PC-3 (cell line): Measurements from ENCODE around the gene DPH6. TPM values are rescaled to one million over a fixed set of nuclear protein-coding genes. Genes with fewer than 3 reads are reported as not detected.

Experiments used
- ATAC-seq: fragments of 200-7000 bp; cut with Tn5 transposase; 2 replicates; pipeline ENCODE4 v1.9.1; 2020; ENCODE audit warnings: mild to moderate bottlenecking, moderate library complexity
- BruUV-seq: library from RNA; stranded (reverse); fragments of 400-500 nt; replicated peaks from 2 replicates; lab custom pipeline; 2021; lab: Mats Ljungman, UMichigan
- CTCF ChIA-PET: fragments of 300-600 bp; sonication (Branson Sonifier 250); formaldehyde crosslinking; loops from one replicate; lab custom pipeline; 2022; ENCODE audit warnings: antibody characterized with exemption; lab: Charles Lee
- POLR2A ChIA-PET: fragments of 300-600 bp; sonication (Branson Sonifier 250); formaldehyde crosslinking; loops from one replicate; lab custom pipeline; 2022; ENCODE audit warnings: antibody characterized with exemption; ENCODE audit not compliant: unreplicated experiment; lab: Charles Lee
- DNase-seq: peaks from one replicate; pipeline ENCODE4 v3.0.0-alpha.2; 2015
- H2AFZ ChIP-seq: fragments of 300-600 bp; sonication (generic); 2 replicates; pipeline ENCODE4 v1.6.0; 2016; ENCODE audit warnings: antibody characterized with exemption, low read length
- H3F3A ChIP-seq: fragments of 300-600 bp; sonication (generic); one replicate; pipeline ENCODE4 v1.6.0; 2017; ENCODE audit warnings: antibody characterized with exemption, low read length, control low read depth, mild to moderate bottlenecking; ENCODE audit not compliant: unreplicated experiment
- H3K27ac ChIP-seq: fragments of 300-600 bp; sonication (generic); 2 replicates; pipeline ENCODE4 v1.5.1; 2016; ENCODE audit warnings: mild to moderate bottlenecking, low read length
- H3K27me3 ChIP-seq: fragments of 300-600 bp; sonication (generic); 2 replicates; pipeline ENCODE4 v1.6.1; 2016; ENCODE audit warnings: low read length, mixed read lengths
- H3K36me3 ChIP-seq: fragments of 300-600 bp; sonication (generic); 2 replicates; pipeline ENCODE4 v1.6.1; 2016; ENCODE audit warnings: low read depth, mixed run types, low read length, mixed read lengths
- H3K4me1 ChIP-seq: fragments of 300-600 bp; sonication (generic); 2 replicates; pipeline ENCODE4 v1.5.1; 2016; ENCODE audit warnings: low read length; ENCODE audit not compliant: insufficient read depth
- H3K4me2 ChIP-seq: fragments of 300-600 bp; sonication (generic); 2 replicates; pipeline ENCODE4 v1.6.0; 2016; ENCODE audit warnings: low read length
- H3K4me3 ChIP-seq: fragments of 300-600 bp; sonication (generic); 2 replicates; pipeline ENCODE4 v1.5.1; 2016; ENCODE audit warnings: mild to moderate bottlenecking, low read length, mixed read lengths
- H3K79me2 ChIP-seq: fragments of 300-600 bp; sonication (generic); 2 replicates; pipeline ENCODE4 v1.6.1; 2017; ENCODE audit warnings: low read length, mixed read lengths
- H3K9ac ChIP-seq: fragments of 300-600 bp; sonication (generic); 2 replicates; pipeline ENCODE4 v1.6.0; 2016; ENCODE audit warnings: mild to moderate bottlenecking, low read length
- H3K9me2 ChIP-seq: fragments of 300-600 bp; sonication (generic); replicated peaks from 2 replicates; pipeline ENCODE4 v1.6.1; 2016; ENCODE audit warnings: mixed run types, low read length, mixed read lengths
- H3K9me3 ChIP-seq: fragments of 300-600 bp; sonication (generic); 2 replicates; pipeline ENCODE4 v1.6.1; 2016; ENCODE audit warnings: low read length, mixed read lengths
- H4K20me1 ChIP-seq: fragments of 300-600 bp; sonication (generic); 2 replicates; pipeline ENCODE4 v1.6.1; 2016; ENCODE audit warnings: low read length, mixed read lengths
- CTCF ChIP-seq: fragments of 300-600 bp; sonication (generic); conservative IDR thresholded peaks from 2 replicates; pipeline ENCODE4 v1.5.1; 2017; ENCODE audit warnings: antibody characterized with exemption, low read depth, mild to moderate bottlenecking, low read length
- EZH2 ChIP-seq: fragments of 300-600 bp; sonication (generic); IDR thresholded peaks from one replicate; pipeline ENCODE4 v1.6.1; 2017; ENCODE audit warnings: antibody characterized with exemption, mild to moderate bottlenecking, low read length; ENCODE audit not compliant: unreplicated experiment
- EZH2phosphoT487 ChIP-seq: fragments of 300-600 bp; sonication (generic); IDR thresholded peaks from 2 replicates; pipeline ENCODE4 v1.6.1; 2018; ENCODE audit warnings: mild to moderate bottlenecking, antibody characterized with exemption, low read length, borderline replicate concordance
- intact Hi-C: fragments of 100-400 bp; cut with micrococcal nuclease; formaldehyde crosslinking; loops from 2 replicates; pipeline ENCODE4 v1.9.0; 2023
- total RNA-seq: library from RNA; depleted of rRNA; stranded (reverse); fragments of >200 nt; gene quantifications from 2 replicates; pipeline ENCODE4 v1.2.3, GENCODE V29; 2014

Gene DPH6
- total RNA-seq, 1 experiment from 2014 or later: 6.9 TPM

- Histone ChIP-seq H3K27me3 (no peaks in the 10 kb centered on the region), H3K4me2 (no peak overlapping the region), H3K4me3 (no peak overlapping the region), H3K9me2 (no peaks in the 10 kb centered on the region), H3K36me3 (peaks cover 7% of the 10 kb centered on the region; the same call in 1 of the 2 replicates), H4K20me1 (no peaks in the 10 kb centered on the region), H3K27ac (no peak overlapping the region), H3K4me1 (peaks cover 15% of the 10 kb centered on the region), H3K9me3 (0 out of 2 replicates have a peak, but pooled peaks cover 12% of the 10 kb centered on the region), H2AFZ (no peak overlapping the region), H3K9ac (no peak overlapping the region), H3F3A (no peaks in the 10 kb centered on the region), H3K79me2 (no peaks in the 10 kb centered on the region)
- DNase-seq: no peak
- intact Hi-C loops: no loop called here
- TF ChIP-seq EZH2 (no peak), EZH2phosphoT487 (no peak), CTCF (no peak)
- BruUV-seq: no TSS peak
- ChIA-PET CTCF (no interaction called here), POLR2A (no interaction called here)
- no peak for ATAC-seq
These were observed 61.6 kb downstream of the DPH6 start for GRCh38 chr15:35484231-35484945.

- POLR2A ChIA-PET: interaction anchor here (0.6 kb wide), 1 partner anchor 188 kb away, joined by 3 read pairs; no protein-coding TSS in a partner anchor
- no peak for TF ChIP-seq EZH2
- no peak for TF ChIP-seq EZH2phosphoT487
- TF ChIP-seq CTCF: no peak
These were observed 64.0 kb downstream of the DPH6 start for GRCh38 chr15:35481992-35482391.

GRCh38 chr15:35481064-35481463 is 64.9 kb downstream of the DPH6 start:
- POLR2A ChIA-PET: no interaction called here
- DNase-seq: no peak

More at GRCh38 chr15:35481992-35482391, 64.0 kb downstream of the DPH6 start:
- H3K9ac ChIP-seq: no peak overlapping the region
- H4K20me1 ChIP-seq: no peaks in the 10 kb centered on the region
- no peaks in the 10 kb centered on the region for H3F3A ChIP-seq
- CTCF ChIA-PET: interaction anchor here (0.6 kb wide), 1 partner anchor 37 kb away, joined by 3 read pairs; no protein-coding TSS in a partner anchor
- ATAC-seq: peak; percentile 97
- H2AFZ ChIP-seq: no peak overlapping the region
- H3K79me2 ChIP-seq: no peaks in the 10 kb centered on the region
- H3K4me1 ChIP-seq: peaks cover 15% of the 10 kb centered on the region
- H3K4me3 ChIP-seq: no peak overlapping the region
- intact Hi-C loops: no loop called here
- no peak overlapping the region for H3K27ac ChIP-seq
- peak overlapping the region; percentile 22; the same call in 1 of the 2 replicates for H3K4me2 ChIP-seq
- DNase-seq: peak; percentile 98
- H3K27me3 ChIP-seq: no peaks in the 10 kb centered on the region
- no TSS peak for BruUV-seq
- H3K9me3 ChIP-seq: no peaks in the 10 kb centered on the region
- no peaks in the 10 kb centered on the region for H3K9me2 ChIP-seq
- peaks cover 7% of the 10 kb centered on the region; the same call in 1 of the 2 replicates for H3K36me3 ChIP-seq

More at GRCh38 chr15:35481064-35481463, 64.9 kb downstream of the DPH6 start:
- ATAC-seq: no peak
- Histone ChIP-seq H3F3A (no peaks in the 10 kb centered on the region), H3K9me3 (no peaks in the 10 kb centered on the region), H3K4me1 (peaks cover 15% of the 10 kb centered on the region), H3K9me2 (no peaks in the 10 kb centered on the region), H3K27ac (no peak overlapping the region), H3K4me2 (no peak overlapping the region), H3K79me2 (no peaks in the 10 kb centered on the region), H4K20me1 (no peaks in the 10 kb centered on the region), H3K36me3 (0 out of 2 replicates have a peak, but pooled peaks cover under 1% of the 10 kb centered on the region), H3K4me3 (no peak overlapping the region), H3K27me3 (no peaks in the 10 kb centered on the region), H3K9ac (no peak overlapping the region), H2AFZ (no peak overlapping the region)
- TF ChIP-seq EZH2: no peak
- TF ChIP-seq CTCF: no peak
- TF ChIP-seq EZH2phosphoT487: no peak
- CTCF ChIA-PET: no interaction called here
- intact Hi-C loops: no loop called here
- BruUV-seq: no TSS peak
